Endothelial cell of umbilical vein (primary cell): ENCODE measurements around the gene CDH2. TPM values are rescaled to one million over a fixed set of nuclear protein-coding genes. Genes with fewer than 3 reads are reported as not detected.

Experiments used
- BruUV-seq: library from RNA; stranded (reverse); fragments of 400-500 nt; replicated peaks from 2 replicates; lab custom pipeline; 2021; lab: Mats Ljungman, UMichigan
- CTCF ChIA-PET: fragments of 300-600, 350-600 bp; sonication (Branson Sonifier 250); formaldehyde crosslinking; loops from one replicate; lab custom pipeline; 2021; ENCODE audit warnings: antibody characterized with exemption, inconsistent platforms; lab: Charles Lee
- POLR2A ChIA-PET: fragments of 300-600, 350-600 bp; sonication (Branson Sonifier 250); formaldehyde crosslinking; loops from one replicate; lab custom pipeline; 2021; ENCODE audit warnings: antibody characterized with exemption, inconsistent platforms; lab: Charles Lee
- DNase-seq: peaks from one replicate; pipeline ENCODE4 v3.0.0-alpha.2; 2011; ENCODE audit warnings: low read depth, low spot score
- FAIRE-seq: peaks from 2 replicates; lab custom pipeline; 2011; peaks lifted over from hg19 to GRCh38; lab: Jason Lieb, UNC
- H2AFZ ChIP-seq: 2 replicates; pipeline ENCODE4 v1.6.0; 2012; ENCODE audit warnings: low read depth, low read length, control low read depth, inconsistent platforms
- H3K27ac ChIP-seq: 2 replicates; pipeline ENCODE4 v1.5.1; 2011; ENCODE audit warnings: low read depth, mild to moderate bottlenecking, control low read depth, low read length, moderate library complexity; ENCODE audit not compliant: insufficient read depth
- H3K27me3 ChIP-seq, 2 experiments: 2 replicates each; pipeline versions ENCODE4 v1.6.0 to v1.6.1; 2011; ENCODE audit warnings: low read length in 2 of 2, mixed read lengths in 1 of 2; ENCODE audit not compliant: control insufficient read depth in 2 of 2, insufficient read depth in 2 of 2
- H3K36me3 ChIP-seq, 2 experiments: 2 replicates in 1 of 2; 3 replicates in 1 of 2; pipeline ENCODE4 v1.5.1; 2011; ENCODE audit warnings: low read length in 2 of 2, mild to moderate bottlenecking in 1 of 2, moderate library complexity in 1 of 2; ENCODE audit not compliant: control insufficient read depth in 2 of 2, insufficient read depth in 2 of 2; ENCODE audit errors: extremely low read depth in 1 of 2
- H3K4me1 ChIP-seq: 3 replicates; pipeline ENCODE4 v1.5.1; 2011; ENCODE audit warnings: mild to moderate bottlenecking, low read length; ENCODE audit not compliant: control insufficient read depth, insufficient read depth; ENCODE audit errors: extremely low read depth
- H3K4me2 ChIP-seq: 2 replicates; pipeline ENCODE4 v1.6.1; 2011; ENCODE audit warnings: low read length, control low read depth, mixed read lengths; ENCODE audit not compliant: insufficient read depth
- H3K4me3 ChIP-seq, 3 experiments: fragments of 200-600 bp in 1 of 3; sonication (generic), shearing (Covaris generic) in 1 of 3; replicated peaks in 1 of 3; 2 replicates each; pipeline ENCODE4 v1.5.1; 2011 to 2016; ENCODE audit warnings: control low read depth in 3 of 3, low read length in 3 of 3, mild to moderate bottlenecking in 2 of 3, inconsistent platforms in 1 of 3, low read depth in 1 of 3, moderate library complexity in 1 of 3; ENCODE audit not compliant: insufficient read depth in 1 of 3
- H3K79me2 ChIP-seq: 2 replicates; pipeline ENCODE4 v1.6.0; 2012; ENCODE audit warnings: low read length, inconsistent platforms; ENCODE audit not compliant: control insufficient read depth, insufficient read depth
- H3K9ac ChIP-seq: replicated peaks from 2 replicates; pipeline ENCODE3; 2011; ENCODE audit warnings: low read length, control low read depth; ENCODE audit not compliant: insufficient read depth; ENCODE audit errors: extremely low read depth
- H3K9me1 ChIP-seq: replicated peaks from 3 replicates; pipeline ENCODE4 v1.6.0; 2011; ENCODE audit warnings: mild to moderate bottlenecking, low read length; ENCODE audit not compliant: control insufficient read depth, insufficient read depth; ENCODE audit errors: extremely low read depth
- H3K9me3 ChIP-seq: replicated peaks from 2 replicates; pipeline ENCODE4 v1.5.1; 2012; ENCODE audit warnings: low read length, inconsistent platforms; ENCODE audit not compliant: control insufficient read depth, insufficient read depth
- H4K20me1 ChIP-seq: replicated peaks from 2 replicates; pipeline ENCODE3; 2011; ENCODE audit warnings: mild to moderate bottlenecking, low read length; ENCODE audit not compliant: control insufficient read depth, insufficient read depth; ENCODE audit errors: extremely low read depth
- EZH2 ChIP-seq: IDR thresholded peaks from 2 replicates; pipeline ENCODE4 v1.6.1; 2012; ENCODE audit warnings: borderline replicate concordance, low read depth, mild to moderate bottlenecking, moderate library complexity, low read length, inconsistent platforms; ENCODE audit not compliant: severe bottlenecking
- GATA2 ChIP-seq: IDR thresholded peaks from 2 replicates; pipeline ENCODE4 v1.7.0; 2011; ENCODE audit warnings: low read depth, mild to moderate bottlenecking, moderate library complexity, mixed read lengths, low read length; ENCODE audit not compliant: insufficient read length, insufficient read depth
- JUN ChIP-seq: IDR thresholded peaks from 2 replicates; pipeline ENCODE4 v1.6.1; 2011; ENCODE audit warnings: borderline replicate concordance, low read depth; ENCODE audit not compliant: insufficient read length, insufficient read depth
- MAX ChIP-seq: IDR thresholded peaks from 2 replicates; pipeline ENCODE4 v1.6.1; 2011; ENCODE audit not compliant: insufficient read depth, insufficient read length
- MYC ChIP-seq: IDR thresholded peaks from one replicate; pipeline ENCODE4 v1.6.1; 2011; ENCODE audit warnings: mild to moderate bottlenecking, low read depth, low read length
- POLR2A ChIP-seq: IDR thresholded peaks from 2 replicates; pipeline ENCODE4 v1.6.1; 2012; ENCODE audit warnings: low read depth, mild to moderate bottlenecking, control low read depth, low read length
- dilution Hi-C: fragments of 300-500 bp; cut with MboI; formaldehyde crosslinking; loops from one replicate; pipeline ENCODE4 v1.15.0; 2019; ENCODE audit warnings: low sequenced_read_pairs; ENCODE audit not compliant: extremely low pct_ligation_motif_present
- intact Hi-C: fragments of 100-400 bp; cut with micrococcal nuclease; formaldehyde crosslinking; loops from one replicate; pipeline ENCODE4 v1.10.0; 2022
- polyA plus RNA-seq, 4 experiments: library from polyadenylated mRNA; depleted of rRNA in 3 of 4; stranded (reverse) in 3 of 4; unstranded in 1 of 4; fragments of >200 nt; gene quantifications; 2 replicates each; pipeline versions ENCODE4 v1.2.1 to v1.2.3, GENCODE V29; 2011 to 2012; ENCODE audit warnings: missing spikeins in 1 of 4
- total RNA-seq: library from RNA; stranded (reverse); gene quantifications from 2 replicates; pipeline ENCODE4 v1.2.3, GENCODE V29; 2021

CDH2 gene
- total and polyA plus RNA-seq, 2 donors (not counting 3 experiments of a cell fraction or from before 2014, with no cell fraction given): 37.6 to 59.5 TPM

- no peak overlapping the region for H3K27ac ChIP-seq
- H3K27me3 ChIP-seq: no peaks in the 10 kb centered on the region
- TF ChIP-seq EZH2 (no peak), POLR2A (no peak)
- no peaks in the 10 kb centered on the region for H3K9me1 ChIP-seq
- BruUV-seq: no TSS peak
- no peak overlapping the region for H3K4me3 ChIP-seq
- ChIA-PET POLR2A (no interaction called here), CTCF (interaction anchor here (0.6 kb wide), 1 partner anchor 44 kb away, joined by 3 read pairs; no protein-coding TSS in a partner anchor)
- no peaks in the 10 kb centered on the region for H3K36me3 ChIP-seq
- no peaks in the 10 kb centered on the region for H3K9me3 ChIP-seq
- peaks cover 16% of the 10 kb centered on the region for H3K79me2 ChIP-seq
- peak overlapping the region; percentile 60 for H3K4me2 ChIP-seq
- peak overlapping the region; percentile 70 for H2AFZ ChIP-seq
- DNase-seq (peak; percentile 27), FAIRE-seq (peak; percentile 56)
- peaks cover 3% of the 10 kb centered on the region for H4K20me1 ChIP-seq
- no peak overlapping the region for H3K9ac ChIP-seq
- dilution Hi-C loops (no loop called here), intact Hi-C loops (no loop called here)
- H3K4me1 ChIP-seq: peaks cover 9% of the 10 kb centered on the region
Measured at GRCh38 chr18:28071199-28071598, 105.7 kb downstream of the CDH2 start.

GRCh38 chr18:28068207-28068606, 108.7 kb downstream of the CDH2 start:
- Histone ChIP-seq H3K4me1 (peaks cover 23% of the 10 kb centered on the region), H3K4me2 (no peak overlapping the region), H3K9me1 (no peaks in the 10 kb centered on the region), H3K27me3 (no peaks in the 10 kb centered on the region), H3K9ac (no peak overlapping the region), H2AFZ (no peak overlapping the region), H3K9me3 (no peaks in the 10 kb centered on the region), H3K4me3 (no peak overlapping the region), H3K27ac (no peak overlapping the region), H3K36me3 (no peaks in the 10 kb centered on the region), H4K20me1 (peaks cover 3% of the 10 kb centered on the region), H3K79me2 (peaks cover 16% of the 10 kb centered on the region)
- FAIRE-seq (no peak), DNase-seq (no peak)
- no TSS peak for BruUV-seq
- ChIA-PET POLR2A (no interaction called here), CTCF (interaction anchor here (1.1 kb wide), 1 partner anchor 108 kb away, joined by 3 read pairs; the partner anchor contains the start of gene CDH2)
- dilution Hi-C loops (no loop called here), intact Hi-C loops (no loop called here)
- TF ChIP-seq MYC (no peak), JUN (no peak), GATA2 (no peak), POLR2A (no peak), MAX (no peak)
